SK-N-SH (cell line): ENCODE measurements around the gene CALD1. TPM values are rescaled to one million over a fixed set of nuclear protein-coding genes. Genes with fewer than 3 reads are reported as not detected.

Source experiments
- CTCF ChIA-PET: fragments of 300-600, 350-600 bp; formaldehyde crosslinking; extraction: SDS; loops from one replicate; lab custom pipeline; 2021; lab: Yijun Ruan, JAX
- POLR2A ChIA-PET: fragments of 350-600 bp; sonication (Branson Sonifier 250); formaldehyde crosslinking; extraction: SDS; loops from one replicate; lab custom pipeline; 2020; ENCODE audit warnings: antibody characterized with exemption, inconsistent platforms; lab: Yijun Ruan, JAX
- DNase-seq: peaks from one replicate; pipeline ENCODE4 v3.0.0; 2012
- H2AFZ ChIP-seq: fragments of 200-600 bp; sonication (generic); 2 replicates; pipeline ENCODE4 v1.8.1; 2016; ENCODE audit warnings: antibody characterized with exemption, mild to moderate bottlenecking, low read depth
- H3F3A ChIP-seq: fragments of 200-600 bp; sonication (generic); replicated peaks from 2 replicates; pipeline ENCODE3; 2016; ENCODE audit warnings: antibody characterized with exemption, mild to moderate bottlenecking; ENCODE audit not compliant: insufficient read depth
- H3K27ac ChIP-seq, 2 experiments: fragments of 200-500 bp in 1 of 2; fragments of 200-600 bp in 1 of 2; sonication (Bioruptor generic) in 1 of 2; sonication (generic), shearing (Covaris generic) in 1 of 2; 2 replicates each; pipeline versions ENCODE4 v1.5.1 to v1.6.1; 2014 to 2016; ENCODE audit warnings: low read depth in 2 of 2, inconsistent platforms in 1 of 2, low read length in 1 of 2, mild to moderate bottlenecking in 1 of 2, mixed read lengths in 1 of 2
- H3K27me3 ChIP-seq: fragments of 200-600 bp; sonication (generic), shearing (Covaris generic); 2 replicates; pipeline ENCODE4 v1.6.1; 2016; ENCODE audit warnings: mixed run types; ENCODE audit not compliant: insufficient read depth
- H3K36me3 ChIP-seq, 2 experiments: fragments of 200-500 bp in 1 of 2; fragments of 200-600 bp in 1 of 2; sonication (Bioruptor generic) in 1 of 2; sonication (generic) in 1 of 2; replicated peaks in 1 of 2; 2 replicates each; pipeline versions ENCODE3 to v1.5.1; 2014 to 2016; ENCODE audit warnings: low read length in 1 of 2, mild to moderate bottlenecking in 1 of 2; ENCODE audit not compliant: insufficient read depth in 2 of 2, control insufficient read depth in 1 of 2
- H3K4me1 ChIP-seq, 2 experiments: fragments of 200-500 bp in 1 of 2; fragments of 200-600 bp in 1 of 2; sonication (Bioruptor generic) in 1 of 2; sonication (generic), shearing (Covaris generic) in 1 of 2; 2 replicates each; pipeline versions ENCODE4 v1.5.1 to v1.6.1; 2014 to 2016; ENCODE audit warnings: low read depth in 1 of 2, low read length in 1 of 2, mixed run types in 1 of 2; ENCODE audit not compliant: insufficient read depth in 2 of 2, control insufficient read depth in 1 of 2
- H3K4me2 ChIP-seq: fragments of 200-600 bp; sonication (generic), shearing (Covaris generic); 2 replicates; pipeline ENCODE4 v1.6.1; 2017; ENCODE audit warnings: mixed run types
- H3K4me3 ChIP-seq, 2 experiments: fragments of 200-500 bp in 1 of 2; fragments of 200-600 bp in 1 of 2; sonication (Bioruptor generic) in 1 of 2; sonication (generic), shearing (Covaris generic) in 1 of 2; 2 replicates each; pipeline versions ENCODE4 v1.5.1 to v1.8.1; 2014 to 2016; ENCODE audit warnings: low read depth in 2 of 2, inconsistent platforms in 1 of 2, low read length in 1 of 2, mild to moderate bottlenecking in 1 of 2, mixed read lengths in 1 of 2, moderate library complexity in 1 of 2
- H3K79me2 ChIP-seq: fragments of 200-600 bp; sonication (generic); 2 replicates; pipeline ENCODE4 v1.8.1; 2017; ENCODE audit warnings: mild to moderate bottlenecking; ENCODE audit not compliant: insufficient read depth
- H3K9ac ChIP-seq: fragments of 200-600 bp; sonication (generic); 2 replicates; pipeline ENCODE4 v1.6.1; 2017; ENCODE audit warnings: mixed run types
- H3K9me2 ChIP-seq: fragments of 200-600 bp; sonication (generic); 2 replicates; pipeline ENCODE4 v1.6.1; 2017; ENCODE audit warnings: mixed run types
- H3K9me3 ChIP-seq: fragments of 200-600 bp; sonication (generic); 2 replicates; pipeline ENCODE4 v1.6.1; 2017; ENCODE audit warnings: mixed run types, mild to moderate bottlenecking, moderate library complexity
- H4K20me1 ChIP-seq: fragments of 200-600 bp; sonication (generic); 2 replicates; pipeline ENCODE4 v1.6.1; 2017; ENCODE audit warnings: mild to moderate bottlenecking, mixed run types; ENCODE audit not compliant: insufficient read depth
- ELF1 ChIP-seq: IDR thresholded peaks from 2 replicates; pipeline ENCODE4 v1.4.0; 2012
- EP300 ChIP-seq, 2 experiments: IDR thresholded peaks; 2 replicates each; pipeline versions ENCODE4 v1.4.0 to v1.6.1; 2012; ENCODE audit warnings: borderline replicate concordance in 1 of 2, low read depth in 1 of 2, low read length in 1 of 2
- EZH2phosphoT487 ChIP-seq: fragments of 200-600 bp; sonication (generic); IDR thresholded peaks from 2 replicates; pipeline ENCODE4 v1.6.1; 2017; ENCODE audit warnings: low read depth, mixed run types, mild to moderate bottlenecking, antibody characterized with exemption, moderate library complexity, borderline replicate concordance
- FOSL2 ChIP-seq: IDR thresholded peaks from 2 replicates; pipeline ENCODE4 v1.4.0; 2012; ENCODE audit warnings: low read depth, mild to moderate bottlenecking, moderate library complexity, borderline replicate concordance
- FOXM1 ChIP-seq: IDR thresholded peaks from 2 replicates; pipeline ENCODE4 v1.4.0; 2012; ENCODE audit warnings: low read depth, mild to moderate bottlenecking
- GABPA ChIP-seq: IDR thresholded peaks from 2 replicates; pipeline ENCODE4 v1.4.0; 2012; ENCODE audit warnings: low read depth, mild to moderate bottlenecking
- MEF2A ChIP-seq: IDR thresholded peaks from 2 replicates; pipeline ENCODE4 v1.4.0; 2012; ENCODE audit warnings: low read depth, borderline replicate concordance
- NRF1 ChIP-seq: IDR thresholded peaks from 2 replicates; pipeline ENCODE4 v1.6.1; 2012; ENCODE audit warnings: low read depth, mild to moderate bottlenecking, low read length
- RAD21 ChIP-seq: IDR thresholded peaks from 2 replicates; pipeline ENCODE4 v1.6.1; 2012; ENCODE audit warnings: mild to moderate bottlenecking, low read length
- RCOR1 ChIP-seq: fragments of 150-350 bp; IDR thresholded peaks from 2 replicates; pipeline ENCODE4 v1.6.1; 2017; ENCODE audit warnings: antibody characterized with exemption, low read length
- RXRA ChIP-seq: IDR thresholded peaks from 2 replicates; pipeline ENCODE4 v1.4.0; 2012; ENCODE audit warnings: low read depth, mild to moderate bottlenecking, borderline replicate concordance
- TCF12 ChIP-seq: IDR thresholded peaks from 2 replicates; pipeline ENCODE4 v1.4.0; 2012
- WGBS: methylation state at CpG from one replicate; pipeline ENCODE4 v1.1.6; 2017; ENCODE audit warnings: low lambda C conversion rate; 5-methylcytosine and 5-hydroxymethylcytosine counted together
- polyA plus RNA-seq, 3 experiments: library from polyadenylated mRNA; depleted of rRNA; stranded (reverse); fragments of >200 nt; gene quantifications; 2 replicates each; pipeline ENCODE4 v1.2.3, GENCODE V29; 2012
- TF ChIP-seq, protein P1 (sequence below): IDR thresholded peaks from 2 replicates; pipeline ENCODE4 v1.4.0; 2012; ENCODE audit warnings: low read depth, borderline replicate concordance
- TF ChIP-seq, protein P2 (sequence below): fragments of 150-350 bp; IDR thresholded peaks from 2 replicates; pipeline ENCODE4 v1.6.1; 2016; ENCODE audit warnings: mild to moderate bottlenecking, low read depth, low read length
- TF ChIP-seq, protein P3 (sequence below): IDR thresholded peaks from 2 replicates; pipeline ENCODE4 v1.6.1; 2012; ENCODE audit warnings: mild to moderate bottlenecking, low read depth, low read length, moderate library complexity
- TF ChIP-seq, protein P4 (sequence below): fragments of 150-350 bp; IDR thresholded peaks from 2 replicates; pipeline ENCODE4 v1.6.1; 2017; ENCODE audit warnings: antibody characterized with exemption, low read length, low read depth, borderline replicate concordance
- TF ChIP-seq, protein P5 (sequence below): IDR thresholded peaks from 2 replicates; pipeline ENCODE4 v1.4.0; 2012; ENCODE audit warnings: low read depth, borderline replicate concordance
- TF ChIP-seq, protein P6 (sequence below): IDR thresholded peaks from 2 replicates; pipeline ENCODE4 v1.4.0; 2012; ENCODE audit warnings: low read depth

Gene CALD1
- polyA plus RNA-seq, 1 of the 3 experiments (the other 2 are of a cell fraction), result 299 TPM

DNA sequence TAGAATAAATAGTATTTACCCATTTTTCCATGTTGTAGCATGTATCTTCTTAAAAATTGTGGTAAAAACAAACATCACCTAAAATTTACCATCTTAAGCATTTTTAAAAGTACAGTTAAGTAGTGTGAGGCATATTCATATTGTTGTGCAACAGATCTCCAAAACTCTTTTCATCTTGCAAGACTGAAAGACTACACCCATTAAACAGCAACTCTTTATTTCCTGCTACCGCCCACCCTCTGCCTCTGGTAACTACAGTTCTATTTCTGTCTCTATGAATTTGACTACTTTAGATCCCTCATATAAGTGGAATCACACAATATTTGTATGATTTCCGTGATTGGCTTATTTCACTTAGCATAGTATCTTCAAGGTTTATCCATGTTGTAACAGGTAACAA lies 166.8 kb downstream of the CALD1 start:
- Histone ChIP-seq H3K36me3 (peaks cover 95 to 99% of the 10 kb centered on the region in 2 experiments), H4K20me1 (no peaks in the 10 kb centered on the region), H3K4me1 (peaks cover 2 to 7% of the 10 kb centered on the region in 2 experiments; a peak in 1 of 4 replicates), H3K4me3 (no peak overlapping the region), H3K9me2 (no peaks in the 10 kb centered on the region), H3F3A (peaks cover 41% of the 10 kb centered on the region)
- no peak for DNase-seq
- TF ChIP-seq GABPA (no peak), EZH2phosphoT487 (no peak), EP300 (IDR thresholded peaks at IDR 0.05; ENCODE audit: borderline replicate concordance in 1 of 2, low read depth in 1 of 2, low read length in 1 of 2) (no peak), RAD21 (no peak), RCOR1 (no peak), TCF12 (no peak), ELF1 (no peak), FOSL2 (no peak)
- TF ChIP-seq, protein P1, sequence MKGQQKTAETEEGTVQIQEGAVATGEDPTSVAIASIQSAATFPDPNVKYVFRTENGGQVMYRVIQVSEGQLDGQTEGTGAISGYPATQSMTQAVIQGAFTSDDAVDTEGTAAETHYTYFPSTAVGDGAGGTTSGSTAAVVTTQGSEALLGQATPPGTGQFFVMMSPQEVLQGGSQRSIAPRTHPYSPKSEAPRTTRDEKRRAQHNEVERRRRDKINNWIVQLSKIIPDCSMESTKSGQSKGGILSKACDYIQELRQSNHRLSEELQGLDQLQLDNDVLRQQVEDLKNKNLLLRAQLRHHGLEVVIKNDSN, result no peak
- TF ChIP-seq, all 33 proteins: peak for 0
- Histone ChIP-seq H2AFZ (no peak overlapping the region), H3K9ac (no peak overlapping the region), H3K27ac (no peak overlapping the region), H3K27me3 (no peaks in the 10 kb centered on the region), H3K79me2 (peaks cover 29% of the 10 kb centered on the region; the same call in 1 of the 2 replicates), H3K9me3 (no peaks in the 10 kb centered on the region), H3K4me2 (no peak overlapping the region)
- 96% methylated on average over 2 of the region's 2 CpGs for WGBS
- ChIA-PET POLR2A (interaction anchor here (0.9 kb wide), 1 partner anchor 300 kb away, joined by 5 read pairs; the partner anchor contains the start of gene BPGM), CTCF (interaction anchor here (0.6 to 6.7 kb wide), 5 partner anchors 8 to 313 kb away, joined by 3 to 114 read pairs (median 32); no protein-coding TSS in a partner anchor)

DNA sequence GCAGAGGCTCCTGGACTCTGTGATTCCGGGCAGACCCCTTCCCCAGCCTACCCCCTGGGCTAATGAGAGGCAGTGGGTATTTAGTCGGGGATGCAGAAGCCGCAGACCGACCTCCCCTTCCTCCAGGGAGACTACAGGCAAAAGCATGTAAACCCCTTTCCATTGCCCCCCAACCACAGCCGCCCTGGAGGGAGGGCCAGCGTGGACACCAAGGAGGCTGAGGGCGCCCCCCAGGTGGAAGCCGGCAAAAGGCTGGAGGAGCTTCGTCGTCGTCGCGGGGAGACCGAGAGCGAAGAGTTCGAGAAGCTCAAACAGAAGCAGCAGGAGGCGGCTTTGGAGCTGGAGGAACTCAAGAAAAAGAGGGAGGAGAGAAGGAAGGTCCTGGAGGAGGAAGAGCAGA lies 167.9 kb downstream of the CALD1 start:
- peaks cover 90 to 99% of the 10 kb centered on the region in 2 experiments for H3K36me3 ChIP-seq
- no peak overlapping the region for H3K27ac ChIP-seq
- H3K4me2 ChIP-seq, result no peak overlapping the region
- H3K4me3 ChIP-seq, result no peak overlapping the region
- no peaks in the 10 kb centered on the region for H3K9me3 ChIP-seq
- no peak for DNase-seq
- ChIA-PET CTCF (interaction anchor here (0.9 to 1.1 kb wide), 2 partner anchors 248 to 315 kb away, joined by 4 to 5 read pairs; no protein-coding TSS in a partner anchor), POLR2A (no interaction called here)
- H3K4me1 ChIP-seq, result peaks cover 0 to 7% of the 10 kb centered on the region in 2 experiments; a peak in 1 of 4 replicates
- WGBS, result 99% methylated on average over 17 of the region's 17 CpGs
- no peak overlapping the region for H2AFZ ChIP-seq
- no peak overlapping the region for H3K9ac ChIP-seq
- H4K20me1 ChIP-seq, result no peaks in the 10 kb centered on the region
- no peaks in the 10 kb centered on the region for H3K27me3 ChIP-seq
- peaks cover 23% of the 10 kb centered on the region; the same call in 1 of the 2 replicates for H3K79me2 ChIP-seq
- no peaks in the 10 kb centered on the region for H3K9me2 ChIP-seq
- H3F3A ChIP-seq, result peaks cover 49% of the 10 kb centered on the region
- no peak for TF ChIP-seq RCOR1
- TF ChIP-seq, protein P2, sequence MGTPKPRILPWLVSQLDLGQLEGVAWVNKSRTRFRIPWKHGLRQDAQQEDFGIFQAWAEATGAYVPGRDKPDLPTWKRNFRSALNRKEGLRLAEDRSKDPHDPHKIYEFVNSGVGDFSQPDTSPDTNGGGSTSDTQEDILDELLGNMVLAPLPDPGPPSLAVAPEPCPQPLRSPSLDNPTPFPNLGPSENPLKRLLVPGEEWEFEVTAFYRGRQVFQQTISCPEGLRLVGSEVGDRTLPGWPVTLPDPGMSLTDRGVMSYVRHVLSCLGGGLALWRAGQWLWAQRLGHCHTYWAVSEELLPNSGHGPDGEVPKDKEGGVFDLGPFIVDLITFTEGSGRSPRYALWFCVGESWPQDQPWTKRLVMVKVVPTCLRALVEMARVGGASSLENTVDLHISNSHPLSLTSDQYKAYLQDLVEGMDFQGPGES, result no peak
- no peak for TF ChIP-seq ELF1
- TF ChIP-seq RXRA, result no peak
- TF ChIP-seq, protein P3, sequence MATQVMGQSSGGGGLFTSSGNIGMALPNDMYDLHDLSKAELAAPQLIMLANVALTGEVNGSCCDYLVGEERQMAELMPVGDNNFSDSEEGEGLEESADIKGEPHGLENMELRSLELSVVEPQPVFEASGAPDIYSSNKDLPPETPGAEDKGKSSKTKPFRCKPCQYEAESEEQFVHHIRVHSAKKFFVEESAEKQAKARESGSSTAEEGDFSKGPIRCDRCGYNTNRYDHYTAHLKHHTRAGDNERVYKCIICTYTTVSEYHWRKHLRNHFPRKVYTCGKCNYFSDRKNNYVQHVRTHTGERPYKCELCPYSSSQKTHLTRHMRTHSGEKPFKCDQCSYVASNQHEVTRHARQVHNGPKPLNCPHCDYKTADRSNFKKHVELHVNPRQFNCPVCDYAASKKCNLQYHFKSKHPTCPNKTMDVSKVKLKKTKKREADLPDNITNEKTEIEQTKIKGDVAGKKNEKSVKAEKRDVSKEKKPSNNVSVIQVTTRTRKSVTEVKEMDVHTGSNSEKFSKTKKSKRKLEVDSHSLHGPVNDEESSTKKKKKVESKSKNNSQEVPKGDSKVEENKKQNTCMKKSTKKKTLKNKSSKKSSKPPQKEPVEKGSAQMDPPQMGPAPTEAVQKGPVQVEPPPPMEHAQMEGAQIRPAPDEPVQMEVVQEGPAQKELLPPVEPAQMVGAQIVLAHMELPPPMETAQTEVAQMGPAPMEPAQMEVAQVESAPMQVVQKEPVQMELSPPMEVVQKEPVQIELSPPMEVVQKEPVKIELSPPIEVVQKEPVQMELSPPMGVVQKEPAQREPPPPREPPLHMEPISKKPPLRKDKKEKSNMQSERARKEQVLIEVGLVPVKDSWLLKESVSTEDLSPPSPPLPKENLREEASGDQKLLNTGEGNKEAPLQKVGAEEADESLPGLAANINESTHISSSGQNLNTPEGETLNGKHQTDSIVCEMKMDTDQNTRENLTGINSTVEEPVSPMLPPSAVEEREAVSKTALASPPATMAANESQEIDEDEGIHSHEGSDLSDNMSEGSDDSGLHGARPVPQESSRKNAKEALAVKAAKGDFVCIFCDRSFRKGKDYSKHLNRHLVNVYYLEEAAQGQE, result no peak
- TF ChIP-seq FOXM1, result no peak
- TF ChIP-seq FOSL2, result no peak
- TF ChIP-seq, protein P4, sequence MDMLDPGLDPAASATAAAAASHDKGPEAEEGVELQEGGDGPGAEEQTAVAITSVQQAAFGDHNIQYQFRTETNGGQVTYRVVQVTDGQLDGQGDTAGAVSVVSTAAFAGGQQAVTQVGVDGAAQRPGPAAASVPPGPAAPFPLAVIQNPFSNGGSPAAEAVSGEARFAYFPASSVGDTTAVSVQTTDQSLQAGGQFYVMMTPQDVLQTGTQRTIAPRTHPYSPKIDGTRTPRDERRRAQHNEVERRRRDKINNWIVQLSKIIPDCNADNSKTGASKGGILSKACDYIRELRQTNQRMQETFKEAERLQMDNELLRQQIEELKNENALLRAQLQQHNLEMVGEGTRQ, result no peak
- TF ChIP-seq, protein P5, sequence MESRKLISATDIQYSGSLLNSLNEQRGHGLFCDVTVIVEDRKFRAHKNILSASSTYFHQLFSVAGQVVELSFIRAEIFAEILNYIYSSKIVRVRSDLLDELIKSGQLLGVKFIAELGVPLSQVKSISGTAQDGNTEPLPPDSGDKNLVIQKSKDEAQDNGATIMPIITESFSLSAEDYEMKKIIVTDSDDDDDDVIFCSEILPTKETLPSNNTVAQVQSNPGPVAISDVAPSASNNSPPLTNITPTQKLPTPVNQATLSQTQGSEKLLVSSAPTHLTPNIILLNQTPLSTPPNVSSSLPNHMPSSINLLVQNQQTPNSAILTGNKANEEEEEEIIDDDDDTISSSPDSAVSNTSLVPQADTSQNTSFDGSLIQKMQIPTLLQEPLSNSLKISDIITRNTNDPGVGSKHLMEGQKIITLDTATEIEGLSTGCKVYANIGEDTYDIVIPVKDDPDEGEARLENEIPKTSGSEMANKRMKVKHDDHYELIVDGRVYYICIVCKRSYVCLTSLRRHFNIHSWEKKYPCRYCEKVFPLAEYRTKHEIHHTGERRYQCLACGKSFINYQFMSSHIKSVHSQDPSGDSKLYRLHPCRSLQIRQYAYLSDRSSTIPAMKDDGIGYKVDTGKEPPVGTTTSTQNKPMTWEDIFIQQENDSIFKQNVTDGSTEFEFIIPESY, result no peak
- no peak for TF ChIP-seq MEF2A
- no peak for TF ChIP-seq NRF1
- TF ChIP-seq, protein P6, sequence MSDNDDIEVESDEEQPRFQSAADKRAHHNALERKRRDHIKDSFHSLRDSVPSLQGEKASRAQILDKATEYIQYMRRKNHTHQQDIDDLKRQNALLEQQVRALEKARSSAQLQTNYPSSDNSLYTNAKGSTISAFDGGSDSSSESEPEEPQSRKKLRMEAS, result no peak
- TF ChIP-seq EZH2phosphoT487, result no peak
- no peak for TF ChIP-seq EP300 (IDR thresholded peaks at IDR 0.05; ENCODE audit: borderline replicate concordance in 1 of 2, low read depth in 1 of 2, low read length in 1 of 2)
